HG03039 (cell line): ENCODE data around the gene TMTC2.

Source experiments
- ATAC-seq: cut with Tn5 transposase; IDR thresholded peaks from one replicate; pipeline ENCODE4 v1.9.1; 2021; ENCODE audit warnings: mild to moderate bottlenecking, moderate library complexity; ENCODE audit not compliant: unreplicated experiment

Gene TMTC2

DNA sequence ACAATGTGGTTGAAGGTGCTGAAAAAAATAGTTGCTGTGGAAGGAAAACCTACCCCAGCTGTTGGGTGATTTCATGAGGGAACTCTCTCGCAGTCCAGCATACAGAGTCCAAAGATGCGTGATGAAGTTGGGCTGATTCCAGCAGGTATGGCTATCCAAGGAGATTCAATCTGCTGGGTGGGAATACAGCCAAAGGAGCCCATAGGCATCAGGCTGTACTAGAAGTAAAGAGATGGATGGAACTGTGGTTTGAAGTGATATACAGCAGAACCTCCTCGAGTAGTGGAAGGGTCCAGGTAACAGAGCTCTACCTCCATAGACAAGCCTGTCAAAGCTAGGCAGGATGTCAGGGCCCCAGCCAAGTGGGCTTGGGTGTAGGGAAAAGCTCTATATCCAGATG is 11.5 kb upstream of the TMTC2 start:
- no peak for ATAC-seq

DNA sequence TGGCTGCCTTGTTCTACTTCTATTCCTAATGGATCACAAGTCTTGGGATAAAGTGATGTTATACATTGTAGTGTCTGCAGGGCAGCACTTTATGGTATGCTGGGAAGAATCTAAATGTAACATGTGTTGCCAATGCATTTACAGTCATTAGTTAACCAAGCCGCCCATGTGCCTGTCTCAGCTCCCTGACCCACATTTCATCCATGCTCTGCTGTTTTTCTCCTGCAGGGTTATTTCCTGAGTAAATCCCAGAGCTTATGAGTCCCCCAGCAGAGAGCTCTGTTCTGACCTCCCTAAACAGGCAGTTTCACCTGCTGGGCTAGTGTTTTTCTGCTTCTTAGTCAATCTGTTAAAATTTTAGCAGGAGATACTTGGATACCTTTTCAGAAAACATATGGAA is 4.4 kb upstream of the TMTC2 start:
- ATAC-seq, result no peak

DNA sequence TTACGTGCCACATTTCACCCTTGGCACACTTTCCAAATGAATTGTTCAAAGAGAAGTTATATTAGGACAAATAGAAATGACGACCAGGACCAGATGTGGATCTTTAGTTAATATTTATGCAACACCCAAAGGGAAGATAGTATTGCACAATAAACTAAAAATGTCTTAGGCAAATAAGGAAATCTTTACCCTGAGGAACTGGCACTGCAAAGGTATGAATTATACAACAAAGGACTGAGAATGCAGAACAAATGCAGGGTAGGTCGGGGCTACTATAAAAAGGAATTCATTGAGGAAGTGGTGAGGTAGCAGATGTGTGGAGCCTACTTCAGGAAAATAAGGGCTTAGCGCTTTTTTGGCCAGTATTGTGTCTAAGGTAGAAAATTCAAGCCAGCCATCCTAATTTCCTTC is 3.9 kb upstream of the TMTC2 start:
- ATAC-seq, result no peak

DNA sequence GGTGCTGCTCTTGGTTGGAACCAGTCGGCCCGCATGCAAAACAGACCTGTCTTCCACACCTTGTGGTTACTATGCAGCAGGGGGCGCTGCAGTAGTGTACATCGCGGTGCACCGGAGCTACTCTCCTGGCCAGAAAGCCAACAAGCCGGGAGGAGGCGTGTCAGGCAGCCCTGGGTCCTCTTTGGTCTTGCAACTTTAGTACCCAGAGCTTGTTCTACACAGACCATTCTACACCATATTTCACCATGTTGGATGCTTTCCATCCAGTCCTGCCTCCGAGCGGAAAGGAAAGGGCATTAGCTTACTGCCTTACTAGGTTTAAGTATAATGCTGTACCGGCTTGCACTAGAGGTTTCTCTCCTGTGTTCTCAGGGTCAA is 927 bp upstream of the TMTC2 start:
- peak; percentile 60 for ATAC-seq

DNA sequence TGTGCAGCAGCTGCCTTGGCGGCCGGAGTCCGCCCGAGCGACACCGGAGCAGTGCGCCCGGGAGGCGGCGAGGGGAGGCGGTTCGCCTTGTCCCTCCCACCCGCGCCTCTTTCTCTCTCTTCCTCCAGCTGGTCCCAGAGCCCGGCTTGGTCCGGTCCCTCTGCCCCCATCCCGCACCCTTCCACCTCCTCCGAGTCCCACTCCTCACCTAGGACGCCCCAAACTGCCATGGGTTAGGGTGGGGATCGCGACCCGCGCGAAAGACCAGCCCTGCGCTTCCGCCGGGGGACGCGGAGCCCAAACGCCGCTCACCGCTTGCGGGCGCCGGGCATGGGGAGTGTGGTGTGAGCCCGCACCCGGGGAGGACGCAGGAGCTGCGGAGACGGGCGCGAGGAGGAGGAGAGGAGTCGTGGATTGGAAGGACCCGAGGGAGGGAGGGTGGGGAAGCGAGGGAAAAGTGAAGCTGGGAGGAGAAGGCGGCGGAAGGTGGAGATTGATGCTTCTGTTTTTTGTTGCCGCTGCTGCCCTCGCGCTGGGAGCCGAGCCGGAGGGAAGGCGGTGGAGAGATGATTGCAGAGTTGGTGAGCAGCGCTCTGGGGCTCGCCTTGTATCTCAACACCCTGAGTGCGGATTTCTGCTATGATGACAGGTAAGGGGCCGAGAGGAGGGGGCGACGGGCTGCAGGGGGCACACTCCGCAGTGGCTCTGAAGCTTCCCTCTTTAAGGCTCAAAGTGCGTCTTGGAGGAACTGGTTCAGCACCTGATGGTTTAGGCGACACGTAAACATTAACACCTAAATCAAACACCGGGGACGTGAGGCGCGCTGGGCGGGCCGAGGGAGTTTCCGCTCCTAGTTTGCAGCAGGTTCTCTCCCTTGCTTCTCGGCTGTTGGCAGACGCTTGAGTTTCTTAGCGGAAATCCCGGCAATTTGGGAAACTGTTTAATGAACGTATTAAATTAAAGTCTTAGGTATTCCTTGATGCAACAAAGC is 610 bp downstream of the TMTC2 start:
- peak; percentile 29 for ATAC-seq

DNA sequence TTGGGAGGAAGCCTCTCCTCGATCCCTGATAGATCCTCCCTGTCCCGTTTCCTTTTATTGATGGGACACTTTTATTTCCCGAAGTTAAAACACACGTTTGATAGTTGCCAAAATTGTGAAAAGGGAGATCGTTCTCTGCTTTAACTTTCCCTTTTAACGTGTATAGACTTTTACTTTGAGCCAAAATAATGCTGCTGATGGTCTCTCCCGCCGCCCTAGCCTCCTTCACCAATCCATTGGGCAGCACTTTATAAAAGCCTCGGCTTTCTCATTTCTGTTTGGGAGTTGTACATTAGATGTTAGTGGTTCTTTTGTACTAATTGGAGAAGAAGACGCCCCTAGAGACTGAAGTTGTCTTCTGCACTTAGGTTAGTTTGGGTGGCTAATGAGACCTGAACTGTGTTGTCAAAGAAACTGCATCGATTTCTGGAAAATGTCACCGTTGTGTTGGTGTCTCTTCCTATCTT is 1.4 kb downstream of the TMTC2 start:
- ATAC-seq, result no peak

DNA sequence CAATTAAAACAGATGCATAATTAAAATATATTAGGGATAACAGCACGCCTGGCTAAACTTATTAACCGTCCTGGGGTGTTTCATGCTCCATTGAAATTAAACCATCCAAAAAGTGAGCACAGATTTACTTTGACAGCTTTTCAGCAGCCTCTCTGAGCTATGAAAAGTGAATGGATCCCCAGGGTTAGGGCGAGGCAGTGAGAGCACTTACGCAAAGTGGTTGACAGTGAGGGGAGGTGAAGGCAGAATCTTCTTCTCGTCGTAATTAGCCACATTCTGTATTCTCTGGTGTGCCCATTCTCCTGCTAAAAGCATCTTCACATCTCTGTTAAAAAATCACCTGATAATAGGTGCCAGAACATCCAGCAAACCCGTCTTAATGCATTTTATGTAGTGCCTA is 1.9 kb downstream of the TMTC2 start:
- ATAC-seq, result no peak

DNA sequence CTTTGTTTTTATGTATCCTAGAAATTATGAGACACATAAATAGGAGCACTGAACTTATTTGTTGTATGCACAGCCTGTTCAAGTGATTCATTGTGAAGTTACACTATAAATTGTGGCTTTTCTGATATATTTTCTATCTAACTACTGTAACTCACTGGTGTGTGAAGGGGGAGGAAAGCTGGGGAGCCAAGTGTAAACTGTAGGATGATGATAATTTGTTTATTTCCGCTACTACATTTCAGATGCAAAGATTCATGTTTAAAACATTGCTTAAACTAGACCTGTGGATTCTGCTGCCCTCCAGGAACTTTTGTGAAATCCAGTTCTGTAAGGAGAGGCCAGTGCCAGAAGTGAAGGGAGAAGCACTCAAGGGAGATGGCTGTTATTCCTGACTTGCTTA is 3.3 kb downstream of the TMTC2 start:
- ATAC-seq, result no peak

DNA sequence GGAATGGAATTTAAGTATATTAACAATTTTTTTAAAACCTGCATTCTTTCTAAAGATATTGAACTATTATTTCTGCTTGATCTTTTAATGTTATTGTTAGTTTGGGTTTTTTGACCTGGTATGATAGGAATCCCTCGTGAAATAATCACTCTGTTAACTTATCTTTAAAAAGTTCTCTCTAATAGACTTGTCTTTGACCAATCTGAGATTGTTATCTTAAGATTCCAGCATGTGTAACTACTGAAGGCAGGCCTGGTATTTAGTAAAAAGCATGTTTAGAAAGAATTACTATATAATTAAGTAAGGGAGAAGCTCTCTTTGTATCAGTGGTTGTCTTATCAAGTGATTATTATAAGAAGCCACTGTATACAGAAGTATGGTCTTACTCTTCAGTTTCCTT is 4.8 kb downstream of the TMTC2 start:
- ATAC-seq, result no peak

DNA sequence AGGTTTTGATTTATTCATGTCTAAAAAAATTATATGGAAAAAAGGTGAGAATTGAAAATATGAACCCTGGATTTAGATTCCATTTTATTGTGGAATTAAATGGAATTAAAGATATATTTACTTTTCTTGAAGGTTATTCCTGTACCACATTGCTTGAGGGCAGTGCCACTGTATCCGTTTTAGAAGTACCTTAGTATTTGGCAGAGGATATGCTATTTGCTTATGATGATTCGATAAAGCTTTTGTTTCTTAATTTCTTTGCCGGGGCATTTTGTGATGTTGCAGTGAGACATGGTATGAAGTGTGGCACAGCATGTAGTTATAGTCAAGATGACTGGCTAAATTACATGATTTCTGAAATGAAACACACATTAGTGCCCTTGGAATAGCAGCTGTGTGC is 7.6 kb downstream of the TMTC2 start:
- no peak for ATAC-seq

DNA sequence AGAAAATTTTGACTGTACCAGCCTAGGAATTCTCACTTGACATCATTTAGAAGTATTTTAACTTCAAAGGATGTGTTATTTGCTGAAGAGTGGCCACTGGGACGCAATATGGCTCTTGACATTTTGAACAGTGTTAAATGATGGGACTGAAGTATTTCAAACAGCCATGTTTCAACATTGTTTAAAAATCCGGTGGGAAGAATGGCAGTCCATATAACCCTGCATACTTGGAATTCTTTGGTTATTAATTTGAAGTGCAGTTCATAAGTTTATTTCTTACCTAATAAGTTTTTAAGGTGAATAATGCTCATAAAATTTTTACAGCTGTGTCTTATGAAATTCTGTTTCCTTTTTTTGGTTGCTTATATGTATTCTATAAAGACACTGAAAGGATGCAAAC is 8.3 kb downstream of the TMTC2 start:
- ATAC-seq, result no peak

DNA sequence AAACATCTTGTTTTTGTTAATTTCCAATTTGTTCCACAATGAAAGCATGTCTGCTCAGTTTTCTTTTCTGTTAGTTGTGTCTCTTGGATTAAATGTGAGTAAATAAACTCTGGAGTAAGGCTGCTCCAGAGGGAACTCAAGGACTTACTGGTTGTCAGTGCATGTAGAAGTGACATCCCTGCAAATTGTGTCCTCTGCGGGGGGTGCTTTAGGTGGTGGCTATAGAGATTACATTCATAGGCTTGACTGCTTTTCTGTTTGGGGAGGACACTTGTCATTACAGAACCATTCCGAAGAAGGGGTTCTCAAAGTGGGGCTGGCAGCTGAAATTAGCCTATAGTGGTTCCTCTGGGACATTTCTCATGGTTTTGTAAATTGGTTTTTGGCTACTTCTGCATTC is 8.8 kb downstream of the TMTC2 start:
- no peak for ATAC-seq

DNA sequence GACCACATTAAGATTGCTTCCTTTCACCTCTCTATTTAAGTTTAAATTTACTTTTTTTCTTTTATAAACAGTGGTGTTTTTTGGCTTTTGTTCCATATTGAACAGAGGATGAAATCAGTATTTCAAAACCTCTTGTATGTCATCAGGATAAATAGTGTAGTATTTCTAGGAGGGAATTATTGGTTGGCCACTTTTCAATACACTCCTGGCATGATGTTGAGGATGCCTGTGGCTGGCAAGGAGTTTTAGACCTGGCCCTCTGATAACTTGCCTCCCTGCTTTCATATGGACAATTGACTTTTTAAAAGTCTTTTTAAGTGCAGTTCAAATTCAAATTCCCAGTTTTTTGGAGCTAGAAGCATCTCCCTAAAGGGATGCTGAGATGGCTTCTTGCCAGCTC is 9.8 kb downstream of the TMTC2 start:
- no peak for ATAC-seq

DNA sequence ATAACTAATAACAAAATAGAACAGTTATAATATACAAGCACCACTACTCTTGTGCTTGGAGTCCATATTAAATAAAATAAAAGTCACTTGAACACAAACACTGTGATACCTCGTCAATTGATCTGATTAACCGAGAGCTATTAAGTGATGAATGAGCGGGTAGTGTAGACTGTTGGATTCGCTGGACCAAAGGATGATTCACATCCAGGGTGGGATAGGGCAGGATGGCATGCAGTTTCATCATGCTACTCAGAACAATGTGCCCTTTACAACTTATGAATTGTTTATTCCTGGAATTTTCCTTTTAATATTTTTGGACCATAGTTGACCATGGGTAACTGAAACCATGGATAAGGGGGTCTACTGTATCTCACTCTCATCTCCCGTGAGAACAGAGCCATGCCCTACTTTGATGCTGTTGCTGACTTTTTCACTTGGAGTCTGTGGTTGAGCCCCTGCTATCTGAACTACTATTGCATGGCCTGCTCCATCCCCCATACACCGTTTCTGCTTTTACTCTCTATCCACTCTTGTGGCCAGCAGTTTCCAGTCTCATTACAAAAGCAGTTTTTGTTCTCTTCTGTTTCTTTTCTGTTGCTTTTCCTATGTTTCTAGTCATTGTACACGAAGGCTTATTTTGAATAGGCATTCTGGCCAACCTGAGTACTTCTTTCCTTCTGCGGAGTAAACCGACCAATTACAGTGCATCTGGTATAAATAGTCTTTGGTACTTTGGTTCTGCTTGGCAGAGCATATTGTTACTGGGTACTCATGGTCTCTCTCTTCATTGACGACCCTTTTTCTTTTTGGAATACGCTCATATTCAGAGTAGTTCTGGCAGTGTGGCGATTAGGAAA is 12.2 kb downstream of the TMTC2 start:
- ATAC-seq, result no peak

DNA sequence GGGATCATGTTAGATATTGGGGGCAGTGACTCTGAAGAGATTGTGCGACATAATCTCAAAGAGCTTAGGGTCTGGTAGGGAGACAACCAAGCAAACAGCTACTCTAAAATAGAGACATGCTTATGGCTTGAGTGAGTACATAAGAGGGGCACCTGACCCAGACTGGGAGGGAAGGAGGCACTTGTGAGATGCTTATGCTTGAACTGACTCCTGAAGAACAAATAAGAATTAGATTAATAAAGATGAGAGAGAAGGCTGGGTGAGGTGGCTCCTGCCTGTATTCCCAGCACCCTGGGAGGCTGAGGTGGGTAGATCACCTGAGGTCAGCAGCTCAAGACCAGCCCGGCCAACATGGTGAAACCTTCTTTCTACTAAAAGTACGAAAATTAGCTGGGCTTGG is 19.1 kb downstream of the TMTC2 start:
- no peak for ATAC-seq

DNA sequence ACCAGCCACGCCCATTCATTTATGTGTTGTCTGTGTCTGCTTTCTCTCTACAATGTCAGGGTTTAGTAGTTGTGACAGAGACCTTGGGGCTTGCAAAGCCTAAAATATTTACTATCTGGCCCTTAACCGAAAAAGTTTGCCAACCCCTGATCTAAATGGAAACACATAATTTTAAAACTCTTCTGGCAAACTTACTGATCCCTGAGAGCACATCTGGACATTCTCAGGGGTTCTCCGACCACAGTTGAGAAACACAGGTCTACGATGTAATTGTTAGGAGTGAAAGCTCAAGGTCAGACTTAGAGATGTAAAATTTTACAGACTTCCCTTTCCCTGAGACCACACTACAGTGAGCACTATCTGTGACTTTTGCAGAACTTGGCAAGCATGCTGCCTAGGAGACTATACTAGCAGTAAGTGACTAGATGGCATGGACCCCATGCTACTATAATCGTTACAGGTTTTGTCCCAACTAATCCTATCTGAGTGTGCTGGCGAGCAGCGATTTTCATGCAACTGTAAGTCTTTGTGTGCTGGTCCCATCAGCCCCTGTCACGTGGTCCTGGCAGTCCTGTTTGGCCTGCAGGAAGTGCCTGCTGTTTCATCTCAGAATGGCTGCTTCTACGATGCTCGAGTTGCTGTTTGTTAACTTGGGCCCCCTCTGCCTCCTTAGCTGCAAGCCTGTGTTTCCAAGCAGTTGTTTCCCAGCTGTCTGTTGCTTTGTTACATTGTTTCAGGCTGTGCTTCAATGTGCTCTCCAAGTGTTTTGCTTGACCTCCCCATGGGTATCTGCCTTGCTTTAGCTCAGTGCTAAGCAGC is 21.6 kb downstream of the TMTC2 start:
- no peak for ATAC-seq

DNA sequence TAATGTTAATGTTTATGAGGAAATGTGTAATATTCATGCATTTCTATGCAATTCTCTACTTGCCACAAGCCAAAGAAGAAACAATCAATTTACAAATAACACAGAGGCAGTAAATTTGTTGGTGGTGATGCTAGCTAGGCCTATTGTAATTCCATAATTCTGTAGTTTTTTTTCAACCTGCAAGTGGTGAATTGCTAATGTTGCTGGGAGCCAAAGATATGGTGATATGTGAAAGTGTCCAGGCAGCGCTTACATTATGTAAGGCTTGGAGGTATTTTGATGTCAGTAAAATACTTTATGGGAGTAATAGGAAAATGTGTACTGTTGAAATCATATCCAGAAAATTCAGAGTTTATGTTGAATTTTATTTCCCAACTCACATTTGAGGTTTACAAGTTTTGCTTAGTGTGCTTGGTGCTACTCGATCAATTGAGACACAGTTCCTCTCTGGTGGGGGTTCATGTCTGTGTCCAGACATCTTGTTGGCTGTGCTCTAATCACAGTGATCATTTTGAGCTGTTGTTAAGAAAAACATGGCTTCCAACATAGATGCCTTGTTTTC is 23.2 kb downstream of the TMTC2 start:
- no peak for ATAC-seq

DNA sequence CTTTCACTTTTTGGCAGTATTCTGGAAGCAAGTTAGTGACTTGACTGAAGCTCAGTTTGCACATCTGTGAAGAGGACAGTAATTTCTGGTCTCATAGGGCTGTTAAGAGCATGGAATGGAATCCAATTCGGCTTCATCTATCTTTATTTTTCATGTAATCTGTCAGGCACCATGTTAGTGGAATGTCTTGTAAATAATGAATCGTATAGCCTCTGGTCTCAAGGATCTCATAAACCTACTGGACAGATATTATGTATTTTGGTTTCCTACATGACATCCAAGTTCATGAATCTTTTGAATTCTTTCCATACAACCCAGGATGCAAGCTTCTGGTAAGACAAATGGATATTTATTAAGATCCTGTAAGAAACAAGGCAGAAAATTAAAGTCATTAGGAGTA is 24.0 kb downstream of the TMTC2 start:
- ATAC-seq, result no peak

DNA sequence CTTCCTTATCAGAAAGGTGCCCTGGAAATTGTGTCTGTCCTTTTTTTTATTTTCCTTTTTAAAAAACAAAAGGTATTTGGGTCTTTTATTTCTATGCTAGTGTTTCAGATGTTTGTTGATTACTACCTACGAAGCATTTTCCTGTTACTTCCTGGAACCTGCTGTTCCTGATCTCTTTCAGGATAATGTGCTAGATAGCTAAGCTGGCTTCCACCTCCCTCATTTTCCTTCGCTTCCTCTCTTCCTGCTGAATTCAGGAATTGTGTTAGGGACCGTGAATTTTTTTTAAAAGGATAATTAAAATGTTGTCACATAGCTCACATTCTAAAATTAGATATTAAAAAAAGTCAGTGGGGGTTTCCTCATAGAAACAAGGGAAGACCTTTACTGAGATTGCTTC is 27.7 kb downstream of the TMTC2 start:
- ATAC-seq, result no peak

DNA sequence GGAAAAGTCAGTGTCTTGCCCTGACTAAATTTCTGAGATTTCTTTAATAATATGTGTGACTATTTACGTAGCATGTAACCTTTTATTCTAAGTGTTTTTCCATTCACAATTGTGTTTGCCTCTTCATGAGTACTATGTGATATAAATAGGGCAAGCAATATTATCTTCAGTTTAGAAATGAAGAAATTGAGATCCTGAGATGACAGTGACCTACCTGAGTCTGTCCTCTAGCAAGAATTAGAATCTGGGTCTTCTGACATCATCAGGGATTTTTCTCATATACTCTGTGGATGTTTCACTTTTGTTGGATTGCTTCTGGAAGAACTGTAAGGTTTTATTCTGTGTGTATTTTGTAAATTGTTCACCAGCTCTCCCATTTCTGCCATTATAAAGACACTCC is 35.0 kb downstream of the TMTC2 start:
- ATAC-seq, result no peak

DNA sequence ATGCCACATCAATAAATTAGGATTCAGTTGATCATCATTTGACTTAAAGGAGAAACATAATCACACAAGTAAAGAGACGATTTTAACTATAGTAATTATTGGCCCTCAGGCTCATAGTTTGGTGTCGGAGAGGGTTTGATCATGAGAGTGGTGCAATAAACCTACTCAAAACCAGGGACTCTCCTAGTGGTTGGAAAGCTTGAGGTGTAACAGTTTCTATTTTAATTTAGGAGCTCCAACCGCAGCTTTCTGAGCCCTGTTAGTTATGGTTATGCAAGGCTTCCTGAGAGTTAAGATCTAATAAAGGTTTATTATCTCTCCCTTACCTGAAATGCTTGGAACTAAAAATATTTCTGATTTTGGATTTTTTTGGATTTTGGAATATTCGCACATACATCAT is 36.4 kb downstream of the TMTC2 start:
- peak; percentile 50 for ATAC-seq
